ENCODE measurements around the gene TCF12.

Gene TCF12

DNA sequence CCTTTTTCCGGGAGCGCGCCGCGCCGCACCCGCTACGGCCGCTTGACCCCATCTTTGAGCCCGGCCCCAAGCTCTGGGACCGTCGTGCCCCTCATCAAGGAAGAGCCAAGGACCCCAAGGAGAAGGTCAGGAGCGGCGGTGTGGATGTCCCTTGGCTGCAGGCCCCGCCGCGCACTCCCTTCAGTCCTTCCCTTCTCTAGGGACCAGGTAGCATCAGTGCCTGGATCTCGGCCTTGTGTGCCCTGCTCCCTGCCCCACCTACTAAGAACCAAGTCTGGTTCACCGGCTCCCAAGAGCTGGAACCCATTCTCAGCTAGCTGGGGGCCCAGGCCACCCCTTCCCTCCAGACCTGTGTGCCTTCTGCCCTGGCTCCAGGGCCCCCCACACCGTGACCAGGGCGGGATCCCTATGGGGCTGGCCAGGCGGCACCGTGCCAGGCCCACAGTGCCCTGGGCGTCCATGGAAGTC lies 388.5 kb downstream of the TCF12 start:
- FAIRE-seq (no peak), DNase-seq (ENCODE audit: insufficient read length, low spot score) (no peak)
- TF ChIP-seq, protein P1, sequence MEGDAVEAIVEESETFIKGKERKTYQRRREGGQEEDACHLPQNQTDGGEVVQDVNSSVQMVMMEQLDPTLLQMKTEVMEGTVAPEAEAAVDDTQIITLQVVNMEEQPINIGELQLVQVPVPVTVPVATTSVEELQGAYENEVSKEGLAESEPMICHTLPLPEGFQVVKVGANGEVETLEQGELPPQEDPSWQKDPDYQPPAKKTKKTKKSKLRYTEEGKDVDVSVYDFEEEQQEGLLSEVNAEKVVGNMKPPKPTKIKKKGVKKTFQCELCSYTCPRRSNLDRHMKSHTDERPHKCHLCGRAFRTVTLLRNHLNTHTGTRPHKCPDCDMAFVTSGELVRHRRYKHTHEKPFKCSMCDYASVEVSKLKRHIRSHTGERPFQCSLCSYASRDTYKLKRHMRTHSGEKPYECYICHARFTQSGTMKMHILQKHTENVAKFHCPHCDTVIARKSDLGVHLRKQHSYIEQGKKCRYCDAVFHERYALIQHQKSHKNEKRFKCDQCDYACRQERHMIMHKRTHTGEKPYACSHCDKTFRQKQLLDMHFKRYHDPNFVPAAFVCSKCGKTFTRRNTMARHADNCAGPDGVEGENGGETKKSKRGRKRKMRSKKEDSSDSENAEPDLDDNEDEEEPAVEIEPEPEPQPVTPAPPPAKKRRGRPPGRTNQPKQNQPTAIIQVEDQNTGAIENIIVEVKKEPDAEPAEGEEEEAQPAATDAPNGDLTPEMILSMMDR (IDR thresholded peaks at IDR 0.05; ENCODE audit: insufficient read depth, missing control alignments): no peak

GRCh38 chr15:57307527-57308169 lies 389.2 kb downstream of the TCF12 start:
- TF ChIP-seq, protein P1 (IDR thresholded peaks at IDR 0.05; ENCODE audit: insufficient read depth, missing control alignments): no peak
- no peak for FAIRE-seq
- DNase-seq (ENCODE audit: insufficient read length, low spot score): no peak

DNA sequence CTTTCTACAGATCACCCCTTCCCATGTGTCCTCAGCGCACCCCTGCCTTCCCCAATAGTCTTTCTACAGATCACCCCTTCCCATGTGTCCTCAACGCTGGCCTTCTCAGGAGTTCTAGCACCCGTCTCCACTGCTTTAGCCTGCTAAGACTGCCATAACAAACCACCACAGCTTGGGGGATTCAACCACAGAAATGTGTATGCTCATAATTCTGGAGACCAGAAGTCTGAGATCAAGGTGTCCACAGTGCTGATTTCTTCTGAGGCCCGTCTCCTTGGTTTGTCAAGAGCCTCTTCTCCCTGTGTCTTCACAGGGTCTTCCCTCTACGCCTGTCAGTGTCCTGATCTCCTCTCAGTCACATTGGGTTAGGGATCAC lies 389.7 kb downstream of the TCF12 start:
- DNase-seq (ENCODE audit: insufficient read length, low spot score) (no peak), FAIRE-seq (no peak)
- TF ChIP-seq, protein P1 (IDR thresholded peaks at IDR 0.05; ENCODE audit: insufficient read depth, missing control alignments): no peak

GRCh38 chr15:57309856-57310760 lies 391.7 kb downstream of the TCF12 start:
- TF ChIP-seq, protein P1 (IDR thresholded peaks at IDR 0.05; ENCODE audit: insufficient read depth, missing control alignments): no peak
- FAIRE-seq (no peak), DNase-seq (ENCODE audit: insufficient read length, low spot score) (no peak)

DNA sequence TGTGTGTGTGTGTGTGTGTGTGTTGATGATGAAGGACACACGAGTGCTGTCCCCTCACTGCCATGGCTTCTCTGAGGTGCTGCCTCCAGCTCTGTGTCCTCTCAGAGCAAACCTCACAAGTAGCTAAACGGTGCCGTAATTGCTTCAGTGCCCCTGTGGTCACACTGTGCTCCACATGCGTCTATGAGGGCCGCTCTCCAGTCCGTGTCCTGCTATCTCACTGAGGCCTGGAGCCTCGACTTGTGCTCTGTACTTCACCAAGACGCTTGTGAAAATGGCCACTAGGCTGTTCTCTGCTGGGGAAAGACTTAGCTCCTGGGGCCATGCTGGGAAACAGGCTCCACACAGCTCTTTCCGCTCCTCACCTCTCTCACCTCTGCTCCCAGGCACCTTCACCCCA lies 392.4 kb downstream of the TCF12 start:
- FAIRE-seq: no peak
- TF ChIP-seq, protein P1 (IDR thresholded peaks at IDR 0.05; ENCODE audit: insufficient read depth, missing control alignments): no peak
- DNase-seq (ENCODE audit: insufficient read length, low spot score): no peak

GRCh38 chr15:57312006-57312317 lies 393.5 kb downstream of the TCF12 start:
- DNase-seq (ENCODE audit: insufficient read length, low spot score) (no peak), FAIRE-seq (no peak)
- TF ChIP-seq, protein P1 (IDR thresholded peaks at IDR 0.05; ENCODE audit: insufficient read depth, missing control alignments): no peak
